H1 (cell line): ENCODE data around the gene ATP6V1A. TPM values are rescaled to one million over a fixed set of nuclear protein-coding genes. Genes with fewer than 3 reads are reported as not detected.

Experiments used
- CREB1 ChIP-seq: IDR thresholded peaks from 2 replicates; pipeline ENCODE4 v1.6.1; 2012; ENCODE audit warnings: inconsistent platforms
- EP300 ChIP-seq, 2 experiments: IDR thresholded peaks; 1 replicate in 1 of 2; 2 replicates in 1 of 2; pipeline ENCODE4 v1.6.1; 2011 to 2012; ENCODE audit warnings: low read depth in 2 of 2, low read length in 2 of 2, mild to moderate bottlenecking in 2 of 2, borderline replicate concordance in 1 of 2, inconsistent platforms in 1 of 2, moderate library complexity in 1 of 2
- GTF2F1 ChIP-seq: IDR thresholded peaks from 2 replicates; pipeline ENCODE4 v1.6.1; 2012; ENCODE audit warnings: low read depth, low read length, improper control_type of control experiment, borderline replicate concordance
- JUN ChIP-seq: IDR thresholded peaks from 2 replicates; pipeline ENCODE4 v1.6.1; 2011; ENCODE audit warnings: low read depth, mild to moderate bottlenecking, improper control_type of control experiment, low read length
- SIN3A ChIP-seq, 2 experiments: IDR thresholded peaks in 1 of 2; conservative IDR thresholded peaks in 1 of 2; 2 replicates each; pipeline ENCODE4 v1.6.1; 2011 to 2012; ENCODE audit warnings: low read length in 2 of 2, improper control_type of control experiment in 1 of 2, low read depth in 1 of 2, mild to moderate bottlenecking in 1 of 2
- SP2 ChIP-seq: IDR thresholded peaks from 2 replicates; pipeline ENCODE4 v1.6.1; 2012; ENCODE audit warnings: mild to moderate bottlenecking, low read length, inconsistent platforms
- polyA plus RNA-seq, 7 experiments: library from polyadenylated mRNA; depleted of rRNA in 3 of 7; stranded (reverse) in 5 of 7; unstranded in 2 of 7; fragments of >200 nt in 5 of 7; fragments of 200-250 nt in 2 of 7; gene quantifications; 1 replicate in 5 of 7; 2 replicates in 1 of 7; 4 replicates in 1 of 7; pipeline versions ENCODE4 v1.2.1 to v1.2.3, GENCODE V29; 2011 to 2013; ENCODE audit warnings: missing spikeins in 2 of 7, mixed read lengths in 2 of 7
- total RNA-seq: library from RNA; stranded (reverse); fragmentation: NEBNext Ultra II Directional; extraction: Animal tissue kit (Norgen Biotek cat#: 25700); gene quantifications from 2 replicates; pipeline ENCODE4 v1.2.1, GENCODE V29; 2021

Gene ATP6V1A
- total and polyA plus RNA-seq, 2 of the 8 experiments (the other 6 are each of a cell fraction or from before 2014, with no cell fraction given): 15.4 to 90.9 TPM

GRCh38 chr3:113775516-113775915 lies 28.7 kb downstream of the ATP6V1A start (continued):
- TF ChIP-seq SIN3A (conservative IDR thresholded peaks at IDR 0.05 in 1 of 2, IDR thresholded peaks at IDR 0.05 in 1 of 2; ENCODE audit: low read depth in 1 of 2, low read length in 2 of 2) (no peak), SP2 (no peak), EP300 (IDR thresholded peaks at IDR 0.05; ENCODE audit: borderline replicate concordance in 1 of 2, low read depth in 2 of 2, low read length in 2 of 2) (no peak), GTF2F1 (no peak), CREB1 (no peak), JUN (no peak)
